Tibial nerve (tissue), 4 donors: ENCODE data around the gene FAM107A.

Source experiments
- EP300 ChIP-seq, 2 donors: sonication (generic); formaldehyde crosslinking; IDR thresholded peaks; one replicate each; pipeline ENCODE4 v1.6.1; 2017; ENCODE audit warnings: antibody characterized with exemption in 2 of 2, mild to moderate bottlenecking in 1 of 2
- POLR2A ChIP-seq, 2 donors: fragments of 450-650 bp; IDR thresholded peaks; one replicate each; pipeline ENCODE4 v1.6.1; 2017; ENCODE audit warnings: antibody characterized with exemption in 2 of 2, mild to moderate bottlenecking in 2 of 2, moderate library complexity in 2 of 2
- TF ChIP-seq, protein P1 (sequence below), 5 experiments: fragments of 200-600 bp in 3 of 5; fragments of 450-650 bp in 2 of 5; sonication (generic) in 3 of 5; IDR thresholded peaks; one replicate each; pipeline ENCODE4 v1.5.1; 2016 to 2019; ENCODE audit warnings: antibody characterized with exemption in 5 of 5, mild to moderate bottlenecking in 3 of 5, moderate library complexity in 2 of 5

DNA sequence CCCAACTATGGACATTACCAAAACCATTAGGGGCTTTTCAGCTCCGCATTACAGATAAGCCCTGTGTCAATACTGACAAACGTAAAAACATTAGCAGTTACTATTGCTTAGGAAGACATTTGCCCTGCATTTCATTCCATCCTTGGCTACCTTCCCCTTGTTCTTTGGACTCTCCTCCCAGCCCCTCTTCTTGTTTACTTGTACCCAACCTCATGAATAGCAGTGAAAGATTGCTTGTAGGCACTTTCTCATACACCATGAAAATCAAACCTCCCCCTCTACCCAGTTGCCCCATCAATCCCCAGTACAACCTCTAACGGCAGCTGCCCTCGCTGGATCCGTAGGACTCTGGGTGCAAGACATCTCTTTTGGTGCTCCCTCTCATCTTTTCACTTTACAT lies 16.9 kb upstream of the FAM107A start:
- TF ChIP-seq, protein P1, sequence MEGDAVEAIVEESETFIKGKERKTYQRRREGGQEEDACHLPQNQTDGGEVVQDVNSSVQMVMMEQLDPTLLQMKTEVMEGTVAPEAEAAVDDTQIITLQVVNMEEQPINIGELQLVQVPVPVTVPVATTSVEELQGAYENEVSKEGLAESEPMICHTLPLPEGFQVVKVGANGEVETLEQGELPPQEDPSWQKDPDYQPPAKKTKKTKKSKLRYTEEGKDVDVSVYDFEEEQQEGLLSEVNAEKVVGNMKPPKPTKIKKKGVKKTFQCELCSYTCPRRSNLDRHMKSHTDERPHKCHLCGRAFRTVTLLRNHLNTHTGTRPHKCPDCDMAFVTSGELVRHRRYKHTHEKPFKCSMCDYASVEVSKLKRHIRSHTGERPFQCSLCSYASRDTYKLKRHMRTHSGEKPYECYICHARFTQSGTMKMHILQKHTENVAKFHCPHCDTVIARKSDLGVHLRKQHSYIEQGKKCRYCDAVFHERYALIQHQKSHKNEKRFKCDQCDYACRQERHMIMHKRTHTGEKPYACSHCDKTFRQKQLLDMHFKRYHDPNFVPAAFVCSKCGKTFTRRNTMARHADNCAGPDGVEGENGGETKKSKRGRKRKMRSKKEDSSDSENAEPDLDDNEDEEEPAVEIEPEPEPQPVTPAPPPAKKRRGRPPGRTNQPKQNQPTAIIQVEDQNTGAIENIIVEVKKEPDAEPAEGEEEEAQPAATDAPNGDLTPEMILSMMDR (IDR thresholded peaks at IDR 0.05), result no peak
- TF ChIP-seq POLR2A (IDR thresholded peaks at IDR 0.05), result no peak
- TF ChIP-seq EP300 (IDR thresholded peaks at IDR 0.05), result no peak
